Endodermal cell (in vitro differentiated cells): Measurements from ENCODE around the gene PC. TPM values are rescaled to one million over a fixed set of nuclear protein-coding genes. Genes with fewer than 3 reads are reported as not detected.

ENCODE experiments used
- DNase-seq: peaks from one replicate; pipeline ENCODE4 v3.0.0-alpha.2; 2017
- H3K27ac ChIP-seq: 2 replicates; pipeline ENCODE4 v1.5.1; 2013; ENCODE audit warnings: mild to moderate bottlenecking, low read depth, low read length, moderate library complexity
- H3K27me3 ChIP-seq: 2 replicates; pipeline ENCODE4 v1.6.1; 2013; ENCODE audit warnings: mild to moderate bottlenecking, low read length, moderate library complexity; ENCODE audit not compliant: insufficient read depth, control insufficient read depth, poor library complexity, severe bottlenecking
- H3K36me3 ChIP-seq: 2 replicates; pipeline ENCODE4 v1.7.0; 2013; ENCODE audit warnings: mild to moderate bottlenecking, low read length, moderate library complexity; ENCODE audit not compliant: control insufficient read depth, insufficient read depth
- H3K4me1 ChIP-seq: one replicate; pipeline ENCODE4 v1.7.0; 2013; ENCODE audit warnings: low read length; ENCODE audit not compliant: control insufficient read depth, insufficient read depth
- H3K4me3 ChIP-seq: 2 replicates; pipeline ENCODE4 v1.5.1; 2013; ENCODE audit warnings: mild to moderate bottlenecking, low read length, moderate library complexity
- H3K9ac ChIP-seq: 2 replicates; pipeline ENCODE4 v1.6.1; 2013; ENCODE audit warnings: mild to moderate bottlenecking, low read length, moderate library complexity; ENCODE audit not compliant: poor library complexity, severe bottlenecking; ENCODE audit errors: extremely low read depth
- H3K9me3 ChIP-seq: 2 replicates; pipeline ENCODE4 v1.6.1; 2013; ENCODE audit warnings: mild to moderate bottlenecking, low read length, moderate library complexity; ENCODE audit not compliant: control insufficient read depth
- H3K27ac Mint-ChIP-seq: 2 replicates; pipeline ENCODE4 v1.8.0; 2020; ENCODE audit warnings: mixed read lengths
- H3K27me3 Mint-ChIP-seq: 2 replicates; pipeline ENCODE4 v1.8.0; 2021; ENCODE audit warnings: mild to moderate bottlenecking, mixed read lengths; ENCODE audit not compliant: insufficient read depth
- H3K36me3 Mint-ChIP-seq: 2 replicates; pipeline ENCODE4 v1.8.0; 2020; ENCODE audit warnings: low read depth, mixed read lengths
- H3K4me1 Mint-ChIP-seq: 2 replicates; pipeline ENCODE4 v1.8.0; 2020; ENCODE audit warnings: mixed read lengths
- H3K4me3 Mint-ChIP-seq: 2 replicates; pipeline ENCODE4 v1.8.0; 2020; ENCODE audit warnings: mild to moderate bottlenecking, moderate library complexity, mixed read lengths
- H3K9me3 Mint-ChIP-seq: 2 replicates; pipeline ENCODE4 v1.8.0; 2020; ENCODE audit warnings: mild to moderate bottlenecking, mixed read lengths
- CTCF ChIP-seq: fragments of 200-600 bp; sonication (generic); conservative IDR thresholded peaks from 2 replicates; pipeline ENCODE4 v1.5.0; 2021; ENCODE audit warnings: antibody characterized with exemption, mild to moderate bottlenecking
- WGBS, 2 experiments: methylation state at CpG; one replicate each; pipeline versions ENCODE4 v1.1.5 to v1.1.7; 2013; ENCODE audit warnings: missing lambda C conversion rate in 2 of 2, mixed read lengths in 1 of 2; ENCODE audit not compliant: insufficient coverage in 1 of 2, insufficient read length in 1 of 2; 5-methylcytosine and 5-hydroxymethylcytosine counted together
- total RNA-seq, 2 donors: library from RNA; stranded (reverse); fragmentation: NEBNext Ultra II Directional in 1 of 2; extraction: Animal tissue kit (Norgen Biotek cat#: 25700) in 1 of 2; gene quantifications; 2 replicates in 1 of 2; 3 replicates in 1 of 2; pipeline ENCODE4 v1.2.1, GENCODE V29; 2021

PC gene
- total RNA-seq, 2 donors from 2014 or later = 21.9 to 24.4 TPM

GRCh38 chr11:66915866-66916265 is 42.3 kb downstream of the PC start:
- Histone ChIP-seq H3K9me3 (no peaks in the 10 kb centered on the region), H3K36me3 (no peaks in the 10 kb centered on the region), H3K4me3 (no peak overlapping the region), H3K27me3 (no peaks in the 10 kb centered on the region), H3K27ac (no peak overlapping the region), H3K4me1 (peaks cover 5% of the 10 kb centered on the region), H3K9ac (no peak overlapping the region)
- Mint-ChIP-seq H3K4me3 (no peak overlapping the region), H3K9me3 (no peaks in the 10 kb centered on the region), H3K4me1 (peaks cover 6% of the 10 kb centered on the region), H3K36me3 (no peaks in the 10 kb centered on the region), H3K27me3 (no peaks in the 10 kb centered on the region), H3K27ac (no peak overlapping the region)
- DNase-seq = no peak
- WGBS, 2 experiments = 73 to 86% methylated on average over 4 to 7 of the region's 7 CpGs
- no peak for TF ChIP-seq CTCF

- Mint-ChIP-seq H3K4me3 (no peak overlapping the region), H3K9me3 (no peaks in the 10 kb centered on the region), H3K36me3 (no peaks in the 10 kb centered on the region), H3K27me3 (no peaks in the 10 kb centered on the region), H3K27ac (no peak overlapping the region), H3K4me1 (peaks cover 6% of the 10 kb centered on the region)
- H3K4me1 ChIP-seq = peaks cover 5% of the 10 kb centered on the region
- no peak overlapping the region for H3K27ac ChIP-seq
- 86 to 90% methylated on average over 9 to 14 of the region's 14 CpGs for WGBS, 2 experiments
- DNase-seq = peak; percentile 76
- H3K36me3 ChIP-seq = no peaks in the 10 kb centered on the region
- H3K9ac ChIP-seq = no peak overlapping the region
- no peaks in the 10 kb centered on the region for H3K27me3 ChIP-seq
- no peaks in the 10 kb centered on the region for H3K9me3 ChIP-seq
- no peak overlapping the region for H3K4me3 ChIP-seq
- TF ChIP-seq CTCF = peak; percentile 32
Measured at GRCh38 chr11:66915046-66915832, 42.9 kb downstream of the PC start.

GRCh38 chr11:66914505-66914904 is 43.7 kb downstream of the PC start:
- H3K36me3 ChIP-seq = no peaks in the 10 kb centered on the region
- DNase-seq = no peak
- no peaks in the 10 kb centered on the region for H3K36me3 Mint-ChIP-seq
- WGBS, 2 experiments = 98 to 100% methylated on average over 1 to 5 of the region's 5 CpGs
- no peaks in the 10 kb centered on the region for H3K27me3 ChIP-seq
- no peak for TF ChIP-seq CTCF
- H3K4me3 ChIP-seq = no peak overlapping the region
- H3K27ac Mint-ChIP-seq = no peak overlapping the region
- no peaks in the 10 kb centered on the region for H3K9me3 Mint-ChIP-seq
- no peak overlapping the region for H3K4me3 Mint-ChIP-seq
- H3K27me3 Mint-ChIP-seq = no peaks in the 10 kb centered on the region
- H3K27ac ChIP-seq = no peak overlapping the region
- H3K4me1 ChIP-seq = peaks cover 5% of the 10 kb centered on the region
- H3K9me3 ChIP-seq = no peaks in the 10 kb centered on the region
- no peak overlapping the region for H3K9ac ChIP-seq
- H3K4me1 Mint-ChIP-seq = peaks cover 6% of the 10 kb centered on the region
